Measurements from ENCODE around the gene SACS. TPM values are rescaled to one million over a fixed set of nuclear protein-coding genes. Genes with fewer than 3 reads are reported as not detected.

The SACS gene
- total and polyA plus RNA-seq, 2 of the 8 experiments (the other 6 are each of a cell fraction or from before 2014, with no cell fraction given), result 11.0 to 54.2 TPM

DNA sequence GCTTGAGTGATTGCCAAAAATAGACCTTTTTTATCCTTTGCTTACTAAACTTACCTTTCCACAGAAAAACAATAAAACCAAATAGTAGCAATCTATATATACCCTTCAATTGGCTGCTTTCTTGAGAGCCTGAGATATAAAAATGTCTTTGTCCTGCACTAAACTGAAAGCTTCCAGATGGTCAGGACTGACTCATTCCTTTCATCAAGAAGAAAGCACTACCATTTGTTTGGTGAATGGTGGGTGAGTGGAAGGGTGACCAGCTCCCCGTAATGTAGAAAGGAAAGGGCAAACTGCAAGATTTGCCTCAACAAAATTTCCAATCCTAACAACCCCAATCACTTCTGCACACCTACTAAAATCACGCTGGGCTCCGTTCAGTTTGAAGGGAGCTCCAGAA, 67.8 kb downstream of the SACS start:
- peaks cover 0 to 3% of the 10 kb centered on the region in 2 experiments for H4K20me1 ChIP-seq (replicated peaks in 1 of 2; ENCODE audit: control insufficient read depth in 1 of 2, insufficient read depth in 2 of 2, low read length in 2 of 2)

More for the DNA sequence above, 67.8 kb downstream of the SACS start:
- ChIA-PET CTCF (ENCODE audit: partially characterized antibody) (no interaction called here), POLR2A (ENCODE audit: partially characterized antibody) (no interaction called here)
- no peak overlapping the region for H2BK120ac ChIP-seq (replicated peaks; ENCODE audit: low read depth, low read length)
- H3K36me3 ChIP-seq (ENCODE audit: control insufficient read depth in 2 of 4, insufficient read depth in 4 of 4, low read length in 3 of 4), result peaks cover 14 to 71% (median 49%) of the 10 kb centered on the region in 4 experiments
- FAIRE-seq (no peak), DNase-seq (ENCODE audit: low read depth in 1 of 2, low spot score in 2 of 2) (no peak)
- H3K23ac ChIP-seq (ENCODE audit: insufficient read length), result no peak overlapping the region
- H3K4me2 ChIP-seq (ENCODE audit: insufficient read depth in 1 of 2, low read depth in 2 of 2, low read length in 2 of 2), result no peak overlapping the region
- no peak overlapping the region for H4K91ac ChIP-seq (replicated peaks; ENCODE audit: insufficient read length, low read length)
- no peaks in the 10 kb centered on the region for H3K27me3 ChIP-seq (replicated peaks in 1 of 4; ENCODE audit: control insufficient read depth in 3 of 4, extremely low read depth in 1 of 4, insufficient read depth in 3 of 4, low read length in 3 of 4)
- H3K9ac ChIP-seq (replicated peaks in 1 of 4; ENCODE audit: extremely low read depth in 1 of 4, low read depth in 3 of 4, low read length in 3 of 4), result no peak overlapping the region
- H4K5ac ChIP-seq (ENCODE audit: insufficient read length, low read depth, low read length), result no peak overlapping the region
- no peak overlapping the region for H3K14ac ChIP-seq (ENCODE audit: insufficient read length)
- no peaks in the 10 kb centered on the region for H3K79me2 ChIP-seq (ENCODE audit: control insufficient read depth in 1 of 2, insufficient read depth in 2 of 2, low read length in 2 of 2)
- no peak overlapping the region for H3K56ac ChIP-seq (replicated peaks; ENCODE audit: insufficient read length, low read depth, low read length)
- H3K4me1 ChIP-seq (replicated peaks in 1 of 4; ENCODE audit: control insufficient read depth in 3 of 4, insufficient read depth in 4 of 4, low read length in 3 of 4), result no peaks in the 10 kb centered on the region
- H3K79me1 ChIP-seq (ENCODE audit: low read depth, low read length), result no peaks in the 10 kb centered on the region
- H3K23me2 ChIP-seq (ENCODE audit: low read depth, low read length), result no peaks in the 10 kb centered on the region
- no peak overlapping the region for H2BK20ac ChIP-seq (ENCODE audit: low read length)
- no peak for TF ChIP-seq CREB1 (IDR thresholded peaks at IDR 0.05)
- no peak for TF ChIP-seq YY1 (IDR thresholded peaks at IDR 0.05; ENCODE audit: low read depth, low read length)
- no peak for TF ChIP-seq CTCF (IDR thresholded peaks at IDR 0.05; ENCODE audit: control extremely low read depth in 1 of 3, insufficient read depth in 1 of 3, low read depth in 1 of 3, low read length in 3 of 3)
- no peak for TF ChIP-seq E2F6 (IDR thresholded peaks at IDR 0.05)
- no peak for TF ChIP-seq KDM1A (IDR thresholded peaks at IDR 0.05; ENCODE audit: borderline replicate concordance, low read length)
- no peak for TF ChIP-seq SIRT6 (IDR thresholded peaks at IDR 0.05; ENCODE audit: low read length)
- TF ChIP-seq KDM5A (IDR thresholded peaks at IDR 0.05; ENCODE audit: low read length), result no peak
- H2BK12ac ChIP-seq (ENCODE audit: low read depth, low read length), result no peak overlapping the region
- H4K8ac ChIP-seq (ENCODE audit: extremely low read depth, insufficient read depth, low read length), result no peak overlapping the region
- WGBS, 2 experiments (ENCODE audit: extremely low coverage in 1 of 2, insufficient coverage in 1 of 2, insufficient read length in 1 of 2, insufficient replicate concordance in 2 of 2, low coverage in 1 of 2, low lambda C conversion rate in 2 of 2, missing lambda C conversion rate in 1 of 2), result 94% methylated on average over 3 of the region's 3 CpGs; no CpG with 5 or more reads in 1 of the 2 experiments
- no peak overlapping the region for H2AK5ac ChIP-seq (ENCODE audit: low read depth, low read length)
- no peaks in the 10 kb centered on the region for H3K9me3 ChIP-seq (ENCODE audit: insufficient read depth in 2 of 2, low read depth in 1 of 2, low read length in 1 of 2)
- no peak overlapping the region for H3K18ac ChIP-seq (ENCODE audit: extremely low read depth, low read length)
- H2BK15ac ChIP-seq (ENCODE audit: low read length), result no peak overlapping the region
- no peak overlapping the region for H2BK5ac ChIP-seq (ENCODE audit: low read depth, low read length)
- no peak overlapping the region for H3K4me3 ChIP-seq (ENCODE audit: extremely low read depth in 1 of 4, insufficient read depth in 2 of 4, low read depth in 3 of 4, low read length in 4 of 4)
- no peak overlapping the region for H3K4ac ChIP-seq (replicated peaks; ENCODE audit: insufficient read length, low read depth, low read length)
- H3K27ac ChIP-seq (ENCODE audit: low read depth, low read length), result no peak overlapping the region
- no peak overlapping the region for H2AFZ ChIP-seq (ENCODE audit: low read length)

All from H1 (cell line).